Breast epithelium (tissue), 4 donors: ENCODE measurements around the gene F2. TPM values are rescaled to one million over a fixed set of nuclear protein-coding genes. Genes with fewer than 3 reads are reported as not detected.

Experiments used
- DNase-seq, 2 donors: peaks; one replicate each; pipeline ENCODE4 v3.0.0-alpha.2; 2019; ENCODE audit warnings: low spot score in 2 of 2
- H3K27ac ChIP-seq, 2 donors: fragments of 200-600 bp; sonication (generic) in 1 of 2; one replicate each; pipeline ENCODE4 v1.5.1; 2016 to 2019; ENCODE audit warnings: mild to moderate bottlenecking in 1 of 2
- H3K27me3 ChIP-seq, 2 donors: fragments of 200-600 bp; sonication (generic) in 1 of 2; one replicate each; pipeline versions ENCODE4 v1.5.1 to v1.6.0; 2017 to 2019; ENCODE audit warnings: control low read depth in 1 of 2, mild to moderate bottlenecking in 1 of 2
- H3K36me3 ChIP-seq: fragments of 200-600 bp; one replicate; pipeline ENCODE4 v1.5.1; 2019
- H3K4me1 ChIP-seq, 2 donors: fragments of 200-600 bp; sonication (generic); one replicate each; pipeline ENCODE4 v1.5.1; 2016 to 2019; ENCODE audit warnings: control low read depth in 1 of 2
- H3K4me3 ChIP-seq, 3 donors: fragments of 200-600 bp; sonication (generic); 1 replicate in 2 of 3; 2 replicates in 1 of 3; pipeline ENCODE4 v1.5.1; 2016 to 2019; ENCODE audit warnings: mild to moderate bottlenecking in 3 of 3, moderate library complexity in 2 of 3
- H3K9me3 ChIP-seq, 2 donors: fragments of 200-600 bp; sonication (generic) in 1 of 2; one replicate each; pipeline ENCODE4 v1.5.1; 2016 to 2019; ENCODE audit warnings: control low read depth in 1 of 2
- CTCF ChIP-seq, 3 donors: fragments of 450-650 bp; IDR thresholded peaks; one replicate each; pipeline ENCODE4 v1.5.1; 2016 to 2017; ENCODE audit warnings: antibody characterized with exemption in 3 of 3, mild to moderate bottlenecking in 3 of 3, moderate library complexity in 3 of 3
- POLR2A ChIP-seq: fragments of 450-650 bp; IDR thresholded peaks from one replicate; pipeline ENCODE4 v1.6.1; 2016; ENCODE audit warnings: antibody characterized with exemption, mild to moderate bottlenecking, moderate library complexity
- POLR2AphosphoS5 ChIP-seq, 3 donors: sonication (generic); formaldehyde crosslinking; IDR thresholded peaks; one replicate each; pipeline ENCODE4 v1.6.1; 2017; ENCODE audit warnings: antibody characterized with exemption in 3 of 3
- intact Hi-C: fragments of 100-400 bp; cut with DNase I; formaldehyde crosslinking; loops from one replicate; pipeline ENCODE4 v1.15.1; 2023; ENCODE audit warnings: low total_unique reads
- total RNA-seq, 3 donors: library from RNA; depleted of rRNA; stranded (reverse); fragments of >200 nt; gene quantifications; one replicate each; pipeline ENCODE4 v1.1.0, GENCODE V29; 2016

Gene F2
- total RNA-seq, 3 donors from 2014 or later, result not detected

- TF ChIP-seq POLR2AphosphoS5 (IDR thresholded peaks at IDR 0.05) (no peak), CTCF (IDR thresholded peaks at IDR 0.05) (no peak), POLR2A (no peak)
- DNase-seq, result no peak
- Histone ChIP-seq H3K27me3 (no peaks in the 10 kb centered on the region), H3K4me1 (no peaks in the 10 kb centered on the region), H3K36me3 (peaks cover 5% of the 10 kb centered on the region), H3K4me3 (no peak overlapping the region), H3K9me3 (no peaks in the 10 kb centered on the region), H3K27ac (peak overlapping the region in 1 of 2 donors; percentile 61)
- intact Hi-C loops, result no loop called here
Measured at GRCh38 chr11:46684367-46684766, 34.6 kb upstream of the F2 start.

DNA sequence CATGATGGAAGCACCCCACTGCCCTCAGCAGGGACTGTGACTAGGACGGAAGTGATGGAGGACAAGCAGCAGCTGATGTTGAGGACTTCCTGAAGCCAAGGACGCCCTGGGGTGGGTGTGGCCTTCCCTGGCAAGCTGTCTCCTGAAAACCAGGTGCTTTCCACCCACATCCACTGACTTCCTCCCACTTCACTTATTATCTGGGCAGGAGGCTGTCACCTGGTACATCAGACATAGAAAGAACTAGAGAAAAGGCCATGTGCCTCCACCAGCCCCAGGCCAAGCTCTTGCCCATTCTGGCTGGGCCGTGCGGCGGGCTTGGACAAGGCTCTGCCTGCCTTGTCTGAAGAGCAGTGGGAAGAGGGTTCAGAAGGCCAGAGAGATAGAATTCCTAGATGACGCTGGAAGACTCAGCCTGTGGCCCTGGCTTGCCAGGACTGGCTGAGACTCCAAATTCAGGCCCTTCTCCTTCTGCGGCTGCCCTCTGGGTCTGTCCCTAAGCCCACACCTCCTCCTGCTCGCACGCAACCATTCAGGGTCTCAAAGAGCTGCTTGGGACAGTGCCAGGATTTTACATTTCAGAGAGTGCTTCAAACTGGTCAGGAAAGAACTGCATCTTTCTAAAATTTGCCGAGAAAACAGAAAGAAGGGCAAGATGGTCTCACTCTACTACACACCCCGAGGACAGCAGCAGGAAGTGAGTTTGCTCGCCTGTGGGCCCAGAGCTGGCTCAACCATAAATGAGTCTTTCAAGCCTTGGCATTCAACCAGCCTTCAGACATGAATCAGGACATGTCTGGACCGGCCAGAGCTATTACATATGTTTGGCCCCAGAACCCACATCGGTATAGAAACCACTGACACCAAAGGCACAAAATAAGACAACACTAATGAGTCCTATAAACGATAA lies 31.9 kb upstream of the F2 start:
- Histone ChIP-seq H3K4me1 (no peaks in the 10 kb centered on the region), H3K4me3 (no peak overlapping the region), H3K27me3 (no peaks in the 10 kb centered on the region), H3K9me3 (no peaks in the 10 kb centered on the region), H3K36me3 (no peaks in the 10 kb centered on the region), H3K27ac (peak overlapping the region; percentile 57 to 85)
- TF ChIP-seq POLR2A, result no peak
- no peak for TF ChIP-seq POLR2AphosphoS5 (IDR thresholded peaks at IDR 0.05)
- no peak for TF ChIP-seq CTCF (IDR thresholded peaks at IDR 0.05)
- intact Hi-C loops, result no loop called here
- DNase-seq, result peak in 1 of 2 donors; percentile 23

- H3K27me3 ChIP-seq, result no peaks in the 10 kb centered on the region
- H3K4me3 ChIP-seq, result no peak overlapping the region
- TF ChIP-seq CTCF (IDR thresholded peaks at IDR 0.05) (no peak), POLR2A (no peak), POLR2AphosphoS5 (IDR thresholded peaks at IDR 0.05) (no peak)
- intact Hi-C loops, result no loop called here
- H3K9me3 ChIP-seq, result no peaks in the 10 kb centered on the region
- DNase-seq, result no peak
- no peaks in the 10 kb centered on the region for H3K4me1 ChIP-seq
- no peaks in the 10 kb centered on the region for H3K36me3 ChIP-seq
- H3K27ac ChIP-seq, result peak overlapping the region in 1 of 2 donors; percentile 26
Measured at GRCh38 chr11:46690702-46691101, 28.3 kb upstream of the F2 start.

- no peak for DNase-seq
- peaks cover under 1 to 2% of the 10 kb centered on the region in 2 donors for H3K4me1 ChIP-seq
- peak overlapping the region in 1 of 2 donors; percentile 25 for H3K27ac ChIP-seq
- no peaks in the 10 kb centered on the region for H3K27me3 ChIP-seq
- intact Hi-C loops, result no loop called here
- no peak overlapping the region for H3K4me3 ChIP-seq
- no peaks in the 10 kb centered on the region for H3K36me3 ChIP-seq
- H3K9me3 ChIP-seq, result no peaks in the 10 kb centered on the region
- TF ChIP-seq POLR2AphosphoS5 (IDR thresholded peaks at IDR 0.05) (no peak), CTCF (IDR thresholded peaks at IDR 0.05) (no peak), POLR2A (no peak)
Measured at GRCh38 chr11:46692450-46692849, 26.6 kb upstream of the F2 start.

- H3K27ac ChIP-seq, result peak overlapping the region; percentile 21 to 86
- no peaks in the 10 kb centered on the region for H3K36me3 ChIP-seq
- no peaks in the 10 kb centered on the region for H3K9me3 ChIP-seq
- peak overlapping the region in 1 of 3 donors; percentile 22 for H3K4me3 ChIP-seq
- no peak for TF ChIP-seq POLR2AphosphoS5 (IDR thresholded peaks at IDR 0.05)
- TF ChIP-seq POLR2A, result no peak
- TF ChIP-seq CTCF (IDR thresholded peaks at IDR 0.05), result no peak
- DNase-seq, result no peak
- intact Hi-C loops, result no loop called here
- H3K4me1 ChIP-seq, result peaks cover 9% of the 10 kb centered on the region in 2 donors
- no peaks in the 10 kb centered on the region for H3K27me3 ChIP-seq
Measured at GRCh38 chr11:46693597-46694012, 25.4 kb upstream of the F2 start.
